ENCODE measurements around the gene NKX1-1.
"Not testable (repeated sequence)": the region's sequence is repeated elsewhere in the genome, so short reads cannot be mapped to it uniquely, and the experiment has no call there.

Gene NKX1-1

GRCh38 chr4:1404573-1405253 lies 1.5 kb downstream of the NKX1-1 start:
- no peak for DNase-seq (ENCODE audit: low spot score)

GRCh38 chr4:1403591-1404572 lies 2.4 kb downstream of the NKX1-1 start:
- DNase-seq (ENCODE audit: low spot score): no peak

- DNase-seq (ENCODE audit: low spot score): no peak
Measured at GRCh38 chr4:1403177-1403583, 3.1 kb downstream of the NKX1-1 start.

- no peak for DNase-seq (ENCODE audit: low spot score)
Measured at GRCh38 chr4:1402516-1403091, 3.6 kb downstream of the NKX1-1 start.

- no peak for DNase-seq (ENCODE audit: low spot score)
Measured at GRCh38 chr4:1402021-1402515, 4.2 kb downstream of the NKX1-1 start.

GRCh38 chr4:1401409-1402020 lies 4.7 kb downstream of the NKX1-1 start:
- no peak for DNase-seq (ENCODE audit: low spot score)

GRCh38 chr4:1400831-1401408 lies 5.3 kb downstream of the NKX1-1 start:
- no peak for DNase-seq (ENCODE audit: low spot score)

GRCh38 chr4:1400191-1400805 lies 5.9 kb downstream of the NKX1-1 start:
- no peak for DNase-seq (ENCODE audit: low spot score)

GRCh38 chr4:1399508-1400190 lies 6.6 kb downstream of the NKX1-1 start:
- no peak for DNase-seq (ENCODE audit: low spot score)

- no peak for DNase-seq (ENCODE audit: low spot score)
Measured at GRCh38 chr4:1398681-1399507, 7.3 kb downstream of the NKX1-1 start.

- no peak for DNase-seq (ENCODE audit: low spot score)
Measured at GRCh38 chr4:1396806-1397455, 9.3 kb downstream of the NKX1-1 start.

- no peak for DNase-seq (ENCODE audit: low spot score)
Measured at GRCh38 chr4:1395941-1396805, 10.1 kb downstream of the NKX1-1 start.

GRCh38 chr4:1395389-1395820 lies 10.8 kb downstream of the NKX1-1 start:
- not testable (repeated sequence) for DNase-seq (ENCODE audit: low spot score)

GRCh38 chr4:1394554-1395388 lies 11.5 kb downstream of the NKX1-1 start:
- not testable (repeated sequence) for DNase-seq (ENCODE audit: low spot score)

- DNase-seq (ENCODE audit: low spot score): no peak
Measured at GRCh38 chr4:1393866-1394265, 12.4 kb downstream of the NKX1-1 start.

- DNase-seq (ENCODE audit: low spot score): not testable (repeated sequence)
Measured at GRCh38 chr4:1393363-1393762, 12.9 kb downstream of the NKX1-1 start.
